Astrocyte (in vitro differentiated cells and primary cell): ENCODE results near the gene PAFAH1B1. TPM values are rescaled to one million over a fixed set of nuclear protein-coding genes. Genes with fewer than 3 reads are reported as not detected.

Source experiments
- DNase-seq: peaks from one replicate; pipeline ENCODE4 v3.0.0-alpha.2; 2010; ENCODE audit warnings: low read depth
- FAIRE-seq: peaks from 2 replicates; lab custom pipeline; 2011; peaks lifted over from hg19 to GRCh38; lab: Jason Lieb, UNC
- H2AFZ ChIP-seq: 2 replicates; pipeline ENCODE4 v1.6.0; 2012; ENCODE audit warnings: low read depth, low read length, inconsistent platforms
- H3K27ac ChIP-seq: 2 replicates; pipeline ENCODE4 v1.5.1; 2011; ENCODE audit warnings: low read depth, low read length, inconsistent platforms
- H3K27me3 ChIP-seq: 2 replicates; pipeline ENCODE4 v1.6.0; 2011; ENCODE audit warnings: low read length, inconsistent platforms; ENCODE audit not compliant: insufficient read depth
- H3K36me3 ChIP-seq: 2 replicates; pipeline ENCODE4 v1.5.1; 2011; ENCODE audit warnings: low read length, inconsistent platforms; ENCODE audit not compliant: insufficient read depth
- H3K4me1 ChIP-seq: 2 replicates; pipeline ENCODE4 v1.5.1; 2011; ENCODE audit warnings: low read length, inconsistent platforms; ENCODE audit not compliant: insufficient read depth
- H3K4me2 ChIP-seq: 2 replicates; pipeline ENCODE4 v1.6.0; 2012; ENCODE audit warnings: low read length, inconsistent platforms
- H3K4me3 ChIP-seq: 2 replicates; pipeline ENCODE4 v1.5.1; 2011; ENCODE audit warnings: low read depth, mild to moderate bottlenecking, low read length, inconsistent platforms; ENCODE audit not compliant: insufficient read depth
- H3K79me2 ChIP-seq: 2 replicates; pipeline ENCODE4 v1.6.0; 2012; ENCODE audit warnings: mild to moderate bottlenecking, low read length, inconsistent platforms; ENCODE audit not compliant: insufficient read depth
- H3K9ac ChIP-seq: 2 replicates; pipeline ENCODE4 v1.6.0; 2012; ENCODE audit warnings: mild to moderate bottlenecking, low read length, inconsistent platforms
- H3K9me3 ChIP-seq: 2 replicates; pipeline ENCODE4 v1.5.1; 2012; ENCODE audit warnings: low read depth, mild to moderate bottlenecking, low read length, inconsistent platforms; ENCODE audit not compliant: insufficient read depth
- H4K20me1 ChIP-seq: 2 replicates; pipeline ENCODE4 v1.6.0; 2012; ENCODE audit warnings: low read length, inconsistent platforms; ENCODE audit not compliant: insufficient read depth
- H3K27ac Mint-ChIP-seq: one replicate; pipeline ENCODE4 v1.8.0; 2021; ENCODE audit warnings: mild to moderate bottlenecking, mixed read lengths; ENCODE audit not compliant: unreplicated experiment
- H3K27me3 Mint-ChIP-seq: one replicate; pipeline ENCODE4 v1.8.0; 2021; ENCODE audit warnings: low read depth, mixed read lengths; ENCODE audit not compliant: unreplicated experiment
- H3K36me3 Mint-ChIP-seq: one replicate; pipeline ENCODE4 v1.8.0; 2021; ENCODE audit warnings: low read depth, mixed read lengths; ENCODE audit not compliant: unreplicated experiment
- H3K4me1 Mint-ChIP-seq: one replicate; pipeline ENCODE4 v1.8.0; 2021; ENCODE audit warnings: low read depth, mixed read lengths; ENCODE audit not compliant: unreplicated experiment
- H3K4me3 Mint-ChIP-seq: one replicate; pipeline ENCODE4 v1.8.0; 2021; ENCODE audit warnings: mild to moderate bottlenecking, moderate library complexity, mixed read lengths; ENCODE audit not compliant: unreplicated experiment
- H3K9me3 Mint-ChIP-seq: one replicate; pipeline ENCODE4 v1.8.0; 2021; ENCODE audit warnings: mild to moderate bottlenecking, mixed read lengths; ENCODE audit not compliant: unreplicated experiment
- CTCF ChIP-seq: IDR thresholded peaks from 2 replicates; pipeline ENCODE4 v1.5.1; 2011; ENCODE audit warnings: low read depth, mild to moderate bottlenecking, inconsistent platforms, low read length, moderate library complexity; ENCODE audit not compliant: insufficient read depth
- EZH2 ChIP-seq: IDR thresholded peaks from 2 replicates; pipeline ENCODE4 v1.6.1; 2012; ENCODE audit warnings: mild to moderate bottlenecking, low read length, inconsistent platforms; ENCODE audit not compliant: insufficient read depth
- total RNA-seq: library from RNA; stranded (reverse); gene quantifications from 2 replicates; pipeline ENCODE4 v1.2.1, GENCODE V29; 2021

The PAFAH1B1 gene
- total RNA-seq, 1 donor from 2014 or later, result 195 TPM

GRCh38 chr17:2594722-2595599, 1.5 kb downstream of the PAFAH1B1 start:
- Histone ChIP-seq H3K9ac (peak overlapping the region; percentile 93), H3K79me2 (peaks cover 61% of the 10 kb centered on the region), H4K20me1 (peaks cover 57% of the 10 kb centered on the region), H3K27ac (peak overlapping the region; percentile 93), H3K36me3 (no peaks in the 10 kb centered on the region), H3K4me2 (peak overlapping the region; percentile 91), H3K4me1 (peaks cover 18% of the 10 kb centered on the region), H3K27me3 (no peaks in the 10 kb centered on the region), H2AFZ (no peak overlapping the region), H3K4me3 (peak overlapping the region; percentile 90), H3K9me3 (no peaks in the 10 kb centered on the region)
- DNase-seq, result no peak
- H3K4me3 Mint-ChIP-seq, result peak overlapping the region; percentile 98
- peak overlapping the region; percentile 89 for H3K27ac Mint-ChIP-seq
- peaks cover 24% of the 10 kb centered on the region for H3K4me1 Mint-ChIP-seq
- H3K27me3 Mint-ChIP-seq, result no peaks in the 10 kb centered on the region
- no peaks in the 10 kb centered on the region for H3K36me3 Mint-ChIP-seq
- TF ChIP-seq CTCF (no peak), EZH2 (no peak)
- FAIRE-seq, result no peak
- H3K9me3 Mint-ChIP-seq, result no peaks in the 10 kb centered on the region

- peak overlapping the region; percentile 47 for H3K27ac Mint-ChIP-seq
- Histone ChIP-seq H3K4me3 (peak overlapping the region; percentile 90), H3K36me3 (no peaks in the 10 kb centered on the region), H3K27ac (no peak overlapping the region), H4K20me1 (peaks cover 64% of the 10 kb centered on the region), H3K9me3 (no peaks in the 10 kb centered on the region), H3K27me3 (no peaks in the 10 kb centered on the region), H3K4me2 (peak overlapping the region; percentile 91), H3K9ac (peak overlapping the region; percentile 93), H3K79me2 (peaks cover 69% of the 10 kb centered on the region), H3K4me1 (peaks cover 18% of the 10 kb centered on the region), H2AFZ (no peak overlapping the region)
- TF ChIP-seq EZH2 (no peak), CTCF (no peak)
- H3K36me3 Mint-ChIP-seq, result no peaks in the 10 kb centered on the region
- no peaks in the 10 kb centered on the region for H3K9me3 Mint-ChIP-seq
- peak overlapping the region; percentile 98 for H3K4me3 Mint-ChIP-seq
- no peaks in the 10 kb centered on the region for H3K27me3 Mint-ChIP-seq
- FAIRE-seq, result no peak
- DNase-seq, result no peak
- peaks cover 24% of the 10 kb centered on the region for H3K4me1 Mint-ChIP-seq
These were observed 2.3 kb downstream of the PAFAH1B1 start for GRCh38 chr17:2595716-2596115.

- Histone ChIP-seq H3K79me2 (peaks cover 93% of the 10 kb centered on the region), H3K4me3 (no peak overlapping the region), H3K36me3 (no peaks in the 10 kb centered on the region), H3K9ac (no peak overlapping the region), H3K4me2 (peak overlapping the region; percentile 44), H2AFZ (no peak overlapping the region), H3K9me3 (no peaks in the 10 kb centered on the region), H3K27me3 (no peaks in the 10 kb centered on the region), H4K20me1 (peaks cover 88% of the 10 kb centered on the region), H3K27ac (no peak overlapping the region), H3K4me1 (peaks cover 22% of the 10 kb centered on the region)
- Mint-ChIP-seq H3K27ac (no peak overlapping the region), H3K36me3 (no peaks in the 10 kb centered on the region), H3K4me1 (peaks cover 27% of the 10 kb centered on the region), H3K9me3 (no peaks in the 10 kb centered on the region), H3K4me3 (no peak overlapping the region), H3K27me3 (no peaks in the 10 kb centered on the region)
- TF ChIP-seq EZH2 (no peak), CTCF (no peak)
- FAIRE-seq (no peak), DNase-seq (peak; percentile 78)
These were observed 4.7 kb downstream of the PAFAH1B1 start for GRCh38 chr17:2598166-2598565.
